H9 (cell line): ENCODE results near the gene SNAI1. TPM values are rescaled to one million over a fixed set of nuclear protein-coding genes. Genes with fewer than 3 reads are reported as not detected.

Source experiments
- DNase-seq: peaks from one replicate; pipeline ENCODE4 v3.0.0-alpha.2; 2017
- H2AFZ ChIP-seq: one replicate; pipeline ENCODE4 v1.6.1; 2013; ENCODE audit warnings: mild to moderate bottlenecking, low read length, control low read depth, moderate library complexity
- H2AK5ac ChIP-seq: 2 replicates; pipeline ENCODE4 v1.6.1; 2013; ENCODE audit warnings: low read length, control low read depth, mixed read lengths; ENCODE audit not compliant: insufficient read length
- H2BK120ac ChIP-seq: one replicate; pipeline ENCODE4 v1.6.1; 2013; ENCODE audit warnings: low read depth, mild to moderate bottlenecking, low read length, control low read depth, inconsistent platforms; ENCODE audit not compliant: poor library complexity, severe bottlenecking
- H2BK12ac ChIP-seq: 2 replicates; pipeline ENCODE4 v1.6.1; 2013; ENCODE audit warnings: low read length, control low read depth, mixed read lengths, low read depth; ENCODE audit not compliant: insufficient read length
- H2BK15ac ChIP-seq: 2 replicates; pipeline ENCODE4 v1.6.1; 2013; ENCODE audit warnings: low read depth, low read length, control low read depth
- H2BK20ac ChIP-seq: one replicate; pipeline ENCODE4 v1.6.1; 2013; ENCODE audit warnings: low read depth, mild to moderate bottlenecking, low read length, control low read depth, inconsistent platforms; ENCODE audit not compliant: poor library complexity, severe bottlenecking
- H2BK5ac ChIP-seq: 2 replicates; pipeline ENCODE4 v1.6.1; 2013; ENCODE audit warnings: low read length, control low read depth, mixed read lengths; ENCODE audit not compliant: insufficient read length
- H3K14ac ChIP-seq: 2 replicates; pipeline ENCODE4 v1.6.1; 2013; ENCODE audit warnings: low read length, control low read depth; ENCODE audit not compliant: insufficient read depth
- H3K18ac ChIP-seq: 2 replicates; pipeline ENCODE4 v1.6.1; 2013; ENCODE audit warnings: low read depth, mild to moderate bottlenecking, mixed read lengths, low read length, control low read depth; ENCODE audit not compliant: insufficient read length
- H3K23ac ChIP-seq: 2 replicates; pipeline ENCODE4 v1.6.1; 2013; ENCODE audit warnings: low read length, control low read depth, mixed read lengths, low read depth; ENCODE audit not compliant: insufficient read length
- H3K23me2 ChIP-seq: 2 replicates; pipeline ENCODE4 v1.6.1; 2013; ENCODE audit warnings: low read depth, mild to moderate bottlenecking, mixed read lengths, low read length, control low read depth; ENCODE audit not compliant: insufficient read length, poor library complexity, severe bottlenecking
- H3K27ac ChIP-seq: 2 replicates; pipeline ENCODE4 v1.5.1; 2013; ENCODE audit warnings: low read length, control low read depth, mixed read lengths, low read depth; ENCODE audit not compliant: insufficient read length
- H3K27me3 ChIP-seq: 2 replicates; pipeline ENCODE4 v1.6.1; 2013; ENCODE audit warnings: low read length, control low read depth, inconsistent platforms; ENCODE audit not compliant: insufficient read depth
- H3K4ac ChIP-seq: 2 replicates; pipeline ENCODE4 v1.6.1; 2013; ENCODE audit warnings: low read depth, mild to moderate bottlenecking, control low read depth, inconsistent platforms, low read length, moderate library complexity
- H3K4me1 ChIP-seq: 2 replicates; pipeline ENCODE4 v1.6.1; 2013; ENCODE audit warnings: low read length, control low read depth, inconsistent platforms; ENCODE audit not compliant: insufficient read depth
- H3K4me2 ChIP-seq: 2 replicates; pipeline ENCODE4 v1.6.1; 2013; ENCODE audit warnings: low read length, control low read depth, mixed read lengths; ENCODE audit not compliant: insufficient read length, insufficient read depth
- H3K56ac ChIP-seq: 2 replicates; pipeline ENCODE4 v1.6.1; 2013; ENCODE audit warnings: low read depth, mild to moderate bottlenecking, mixed read lengths, low read length, control low read depth; ENCODE audit not compliant: insufficient read length
- H3K79me1 ChIP-seq: 2 replicates; pipeline ENCODE4 v1.6.1; 2013; ENCODE audit warnings: low read depth, mild to moderate bottlenecking, moderate library complexity, low read length, control low read depth, inconsistent platforms; ENCODE audit not compliant: insufficient read depth, poor library complexity, severe bottlenecking
- H3K79me2 ChIP-seq: 2 replicates; pipeline ENCODE4 v1.6.1; 2013; ENCODE audit warnings: low read length, control low read depth, inconsistent platforms; ENCODE audit not compliant: insufficient read depth
- H3K9ac ChIP-seq: 2 replicates; pipeline ENCODE4 v1.6.1; 2013; ENCODE audit warnings: low read length, control low read depth, mixed read lengths; ENCODE audit not compliant: insufficient read length; ENCODE audit errors: extremely low read depth
- H3K9me3 ChIP-seq: one replicate; pipeline ENCODE4 v1.6.1; 2013; ENCODE audit warnings: low read depth, low read length, inconsistent platforms; ENCODE audit not compliant: control insufficient read depth
- H3T11ph ChIP-seq: one replicate; pipeline ENCODE4 v1.6.1; 2013; ENCODE audit warnings: mild to moderate bottlenecking, low read length, control low read depth, inconsistent platforms
- H4K20me1 ChIP-seq: one replicate; pipeline ENCODE4 v1.6.1; 2013; ENCODE audit not compliant: control insufficient read depth, insufficient read length, insufficient read depth
- H4K5ac ChIP-seq: 2 replicates; pipeline ENCODE4 v1.6.1; 2013; ENCODE audit warnings: low read depth, mild to moderate bottlenecking, mixed read lengths, low read length, control low read depth; ENCODE audit not compliant: insufficient read length
- H4K8ac ChIP-seq: replicated peaks from 2 replicates; pipeline ENCODE4 v1.6.1; 2013; ENCODE audit warnings: low read length, control low read depth, mixed read lengths, low read depth; ENCODE audit not compliant: insufficient read length
- H4K91ac ChIP-seq: 2 replicates; pipeline ENCODE4 v1.6.1; 2013; ENCODE audit warnings: low read depth, mild to moderate bottlenecking, moderate library complexity, mixed read lengths, low read length, control low read depth; ENCODE audit not compliant: insufficient read length
- H3K27ac Mint-ChIP-seq, 3 experiments: 2 replicates in 2 of 3; 3 replicates in 1 of 3; pipeline ENCODE4 v1.8.0; 2020 to 2021; ENCODE audit warnings: mixed read lengths in 3 of 3, mild to moderate bottlenecking in 1 of 3, moderate library complexity in 1 of 3
- H3K27me3 Mint-ChIP-seq: 2 replicates; pipeline ENCODE4 v1.8.0; 2021; ENCODE audit warnings: low read depth, mild to moderate bottlenecking, moderate library complexity, mixed read lengths
- H3K36me3 Mint-ChIP-seq, 3 experiments: 2 replicates in 2 of 3; 3 replicates in 1 of 3; pipeline ENCODE4 v1.8.0; 2020 to 2021; ENCODE audit warnings: low read depth in 3 of 3, mixed read lengths in 3 of 3; ENCODE audit not compliant: insufficient read depth in 1 of 3
- H3K4me1 Mint-ChIP-seq, 2 experiments: 2 replicates each; pipeline ENCODE4 v1.8.0; 2020; ENCODE audit warnings: mixed read lengths in 2 of 2
- H3K4me3 Mint-ChIP-seq, 2 experiments: 2 replicates in 1 of 2; 3 replicates in 1 of 2; pipeline ENCODE4 v1.8.0; 2020 to 2021; ENCODE audit warnings: mild to moderate bottlenecking in 2 of 2, mixed read lengths in 2 of 2, moderate library complexity in 1 of 2
- H3K9me3 Mint-ChIP-seq, 2 experiments: 2 replicates in 1 of 2; 3 replicates in 1 of 2; pipeline ENCODE4 v1.8.0; 2020; ENCODE audit warnings: mild to moderate bottlenecking in 2 of 2, mixed read lengths in 2 of 2, moderate library complexity in 1 of 2
- CTCF ChIP-seq: fragments of 200-600 bp; sonication (generic); conservative IDR thresholded peaks from 3 replicates; pipeline ENCODE4 v1.8.0; 2021; ENCODE audit warnings: antibody characterized with exemption, mild to moderate bottlenecking
- WGBS: extraction: QIAGEN DNeasy Blood & Tissue Kit; methylation state at CpG from one replicate; pipeline ENCODE4 v1.1.7; 2013; ENCODE audit warnings: missing lambda C conversion rate, low lambda C conversion rate, mixed read lengths; ENCODE audit not compliant: insufficient read length; ENCODE audit errors: extremely low coverage; 5-methylcytosine and 5-hydroxymethylcytosine counted together
- total RNA-seq: library from RNA; stranded (reverse); gene quantifications from 2 replicates; pipeline ENCODE4 v1.2.1, GENCODE V29; 2021

The SNAI1 gene
- total RNA-seq, 1 experiment from 2014 or later: 7.0 TPM

DNA sequence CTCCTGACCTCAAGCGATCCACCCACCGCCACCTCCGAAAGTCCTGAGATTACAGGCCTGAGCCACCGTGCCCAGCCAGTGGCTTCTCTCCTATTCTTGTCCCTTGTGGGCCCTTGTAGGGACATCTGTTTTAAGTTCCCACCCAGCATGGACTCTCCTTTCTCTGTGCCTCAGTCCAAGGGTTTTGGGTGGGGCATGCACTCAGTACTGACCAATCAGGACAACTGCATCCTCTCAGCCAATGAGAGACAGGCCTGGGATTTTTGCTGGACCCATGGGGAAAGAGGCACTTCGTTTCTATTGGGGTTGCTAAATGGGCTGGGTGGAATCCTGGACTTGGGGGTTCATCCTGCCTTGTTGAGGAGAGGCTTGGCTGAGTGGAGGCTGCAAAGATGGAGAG, 34.4 kb downstream of the SNAI1 start:
- Mint-ChIP-seq H3K4me3 (no peak overlapping the region), H3K27ac (no peak overlapping the region; a peak in 1 of 7 replicates), H3K9me3 (no peaks in the 10 kb centered on the region), H3K4me1 (peaks cover 15 to 28% of the 10 kb centered on the region in 2 experiments), H3K27me3 (peaks cover 7% of the 10 kb centered on the region), H3K36me3 (no peaks in the 10 kb centered on the region; a peak in 1 of 7 replicates)
- WGBS: no CpG with 5 or more reads among the region's 5 CpGs
- Histone ChIP-seq H4K91ac (no peak overlapping the region), H3K23me2 (peaks cover 3% of the 10 kb centered on the region), H3K79me2 (no peaks in the 10 kb centered on the region), H3K4ac (no peak overlapping the region), H3K27ac (no peak overlapping the region), H2AK5ac (no peak overlapping the region), H3T11ph (no peak overlapping the region), H3K4me2 (no peak overlapping the region), H3K9ac (no peak overlapping the region), H3K18ac (no peak overlapping the region), H2BK15ac (no peak overlapping the region), H2BK12ac (no peak overlapping the region), H3K79me1 (no peaks in the 10 kb centered on the region), H3K9me3 (no peaks in the 10 kb centered on the region), H4K20me1 (no peaks in the 10 kb centered on the region), H4K8ac (no peak overlapping the region), H3K56ac (no peak overlapping the region), H3K14ac (no peak overlapping the region), H4K5ac (no peak overlapping the region), H2BK5ac (no peak overlapping the region), H3K27me3 (no peaks in the 10 kb centered on the region), H3K23ac (no peak overlapping the region), H3K4me1 (peaks cover 4% of the 10 kb centered on the region; the same call in 1 of the 2 replicates), H2AFZ (no peak overlapping the region), H2BK20ac (no peak overlapping the region), H2BK120ac (no peak overlapping the region)
- DNase-seq: no peak
- no peak for TF ChIP-seq CTCF
